Measurements from ENCODE around the gene HIVEP3.

GRCh38 chr1:41481109-41481775 lies 437.5 kb downstream of the HIVEP3 start:
- TF ChIP-seq CTCF (conservative IDR thresholded peaks at IDR 0.05; ENCODE audit: low read depth, low read length) = no peak
- TF ChIP-seq EZH2 (IDR thresholded peaks at IDR 0.05; ENCODE audit: borderline replicate concordance, low read depth, low read length, poor library complexity, severe bottlenecking) = no peak
